HepG2 (cell line): Measurements from ENCODE around the gene HEXIM1.
A peak's percentile ranks its signal among the peaks of the same experiment; 100 is the strongest.

ENCODE experiments used
- ARID4A ChIP-seq: sonication (generic); formaldehyde crosslinking; IDR thresholded peaks from 2 replicates; pipeline ENCODE4 v1.5.0; 2020; ENCODE audit warnings: mild to moderate bottlenecking, missing genetic modification reagents, borderline replicate concordance
- CERS6 ChIP-seq: sonication (generic); formaldehyde crosslinking; IDR thresholded peaks from 2 replicates; pipeline ENCODE4 v1.5.0; 2020; ENCODE audit warnings: missing genetic modification reagents
- HNRNPK ChIP-seq: fragments of 200-400 bp; formaldehyde crosslinking; IDR thresholded peaks from 2 replicates; pipeline ENCODE4 v1.6.1; 2018; ENCODE audit warnings: low read length, low read depth, moderate library complexity, mild to moderate bottlenecking; ENCODE audit not compliant: poor library complexity, severe bottlenecking
- MXI1 ChIP-seq: IDR thresholded peaks from 3 replicates; pipeline ENCODE4 v1.6.1; 2012; ENCODE audit warnings: low read depth, low read length, inconsistent platforms, borderline replicate concordance
- MYNN ChIP-seq: sonication (generic); formaldehyde crosslinking; IDR thresholded peaks from 2 replicates; pipeline ENCODE4 v1.4.0; 2020; ENCODE audit warnings: mild to moderate bottlenecking, low read depth, missing genetic modification reagents
- NFIC ChIP-seq: IDR thresholded peaks from 2 replicates; pipeline ENCODE4 v1.6.1; 2012; ENCODE audit warnings: mild to moderate bottlenecking, low read length, inconsistent platforms
- POLR2A ChIP-seq, 2 experiments: IDR thresholded peaks; 2 replicates each; pipeline ENCODE4 v1.6.1; 2011; ENCODE audit warnings: low read depth in 2 of 2, low read length in 2 of 2, mild to moderate bottlenecking in 1 of 2, moderate library complexity in 1 of 2; ENCODE audit not compliant: insufficient read depth in 1 of 2
- RAD21 ChIP-seq: fragments of 450-650 bp; formaldehyde crosslinking; IDR thresholded peaks from 2 replicates; pipeline ENCODE4 v1.5.0; 2020; ENCODE audit warnings: mild to moderate bottlenecking
- ZNF589 ChIP-seq: sonication (generic); formaldehyde crosslinking; conservative IDR thresholded peaks from 2 replicates; pipeline ENCODE4 v1.8.0; 2022; ENCODE audit warnings: mild to moderate bottlenecking, moderate library complexity, missing genetic modification reagents

GRCh38 chr17:45123930-45124796, 24.1 kb upstream of the HEXIM1 start:
- no peak for TF ChIP-seq POLR2A (IDR thresholded peaks at IDR 0.05; ENCODE audit: insufficient read depth in 1 of 2, low read depth in 2 of 2, low read length in 2 of 2)
- 0 out of 2 replicates have a peak, but pooled peaks have one; percentile 10 for TF ChIP-seq RAD21 (CRISPR knock-in tag)
- TF ChIP-seq ZNF589 (CRISPR knock-in tag) = 0 out of 2 replicates have a peak, but pooled peaks have one; percentile 60
- TF ChIP-seq CERS6 (CRISPR knock-in tag) = no peak
- peak; percentile 42; the same call in 1 of the 3 replicates for TF ChIP-seq MXI1
- TF ChIP-seq HNRNPK = no peak
- TF ChIP-seq MYNN (CRISPR knock-in tag) = no peak
- TF ChIP-seq ARID4A (CRISPR knock-in tag) = peak; percentile 2; the same call in 1 of the 2 replicates
- no peak for TF ChIP-seq NFIC
